ENCODE results near the gene TRMT1. TPM values are rescaled to one million over a fixed set of nuclear protein-coding genes. Genes with fewer than 3 reads are reported as not detected.

Gene TRMT1
- total and polyA plus RNA-seq, 2 of the 8 experiments (the other 6 are each of a cell fraction or from before 2014, with no cell fraction given) = 77.4 to 99.3 TPM

- Histone ChIP-seq H4K5ac (ENCODE audit: insufficient read length, low read depth, low read length) (no peak overlapping the region), H2BK120ac (replicated peaks; ENCODE audit: low read depth, low read length) (no peak overlapping the region), H2AK5ac (ENCODE audit: low read depth, low read length) (no peak overlapping the region), H3K4me1 (replicated peaks in 1 of 4; ENCODE audit: control insufficient read depth in 3 of 4, insufficient read depth in 4 of 4, low read length in 3 of 4) (peaks cover 0 to 22% (median 17%) of the 10 kb centered on the region in 4 experiments; a peak in 5 of 7 replicates), H4K20me1 (replicated peaks in 1 of 2; ENCODE audit: control insufficient read depth in 1 of 2, insufficient read depth in 2 of 2, low read length in 2 of 2) (peaks cover 2 to 11% of the 10 kb centered on the region in 2 experiments), H3K4me3 (ENCODE audit: extremely low read depth in 1 of 4, insufficient read depth in 2 of 4, low read depth in 3 of 4, low read length in 4 of 4) (peak overlapping the region; percentile 39 to 58 (median 46); a peak in 7 of 8 replicates), H4K91ac (replicated peaks; ENCODE audit: insufficient read length, low read length) (peak overlapping the region; percentile 41), H3K9me3 (ENCODE audit: insufficient read depth in 2 of 2, low read depth in 1 of 2, low read length in 1 of 2) (no peaks in the 10 kb centered on the region), H2BK5ac (ENCODE audit: low read depth, low read length) (no peak overlapping the region; the same call in 1 of the 2 replicates), H3K14ac (ENCODE audit: insufficient read length) (no peak overlapping the region), H3K79me1 (ENCODE audit: low read depth, low read length) (no peaks in the 10 kb centered on the region), H2BK20ac (ENCODE audit: low read length) (no peak overlapping the region), H3K23ac (ENCODE audit: insufficient read length) (no peak overlapping the region), H3K79me2 (ENCODE audit: control insufficient read depth in 1 of 2, insufficient read depth in 2 of 2, low read length in 2 of 2) (no peaks in the 10 kb centered on the region), H2BK15ac (ENCODE audit: low read length) (no peak overlapping the region), H3K18ac (ENCODE audit: extremely low read depth, low read length) (peak overlapping the region; percentile 68; the same call in 1 of the 2 replicates), H2AFZ (ENCODE audit: low read length) (no peak overlapping the region; the same call in 1 of the 2 replicates), H3K36me3 (ENCODE audit: control insufficient read depth in 2 of 4, insufficient read depth in 4 of 4, low read length in 3 of 4) (no peaks in the 10 kb centered on the region), H3K56ac (replicated peaks; ENCODE audit: insufficient read length, low read depth, low read length) (no peak overlapping the region), H3K9ac (replicated peaks in 1 of 4; ENCODE audit: extremely low read depth in 1 of 4, low read depth in 3 of 4, low read length in 3 of 4) (no peak overlapping the region), H3K4ac (replicated peaks; ENCODE audit: insufficient read length, low read depth, low read length) (no peak overlapping the region), H2BK12ac (ENCODE audit: low read depth, low read length) (no peak overlapping the region), H3K27ac (ENCODE audit: low read depth, low read length) (no peak overlapping the region), H3K27me3 (replicated peaks in 1 of 4; ENCODE audit: control insufficient read depth in 3 of 4, extremely low read depth in 1 of 4, insufficient read depth in 3 of 4, low read length in 3 of 4) (peaks cover 25 to 89% (median 64%) of the 10 kb centered on the region in 4 experiments), H4K8ac (ENCODE audit: extremely low read depth, insufficient read depth, low read length) (no peak overlapping the region), H3K4me2 (ENCODE audit: insufficient read depth in 1 of 2, low read depth in 2 of 2, low read length in 2 of 2) (peak overlapping the region; percentile 79 to 85), H3K23me2 (ENCODE audit: low read depth, low read length) (peaks cover 3% of the 10 kb centered on the region; the same call in 1 of the 2 replicates)
- ChIA-PET CTCF (ENCODE audit: partially characterized antibody) (interaction anchor here (0.8 to 48.8 kb wide), 17 partner anchors 9 to 953 kb away, joined by 3 to 1145 read pairs (median 28); partner anchors contain the start of gene DAND5), POLR2A (ENCODE audit: partially characterized antibody) (interaction anchor here (0.7 to 3.8 kb wide), 18 partner anchors 9 to 162 kb away, joined by 3 to 14 read pairs (median 4); partner anchors contain the start of genes FARSA, IER2, NACC1 and STX10)
- DNase-seq (ENCODE audit: low read depth in 1 of 2, low spot score in 2 of 2) (no peak), FAIRE-seq (no peak)
- WGBS, 2 experiments (ENCODE audit: extremely low coverage in 1 of 2, insufficient coverage in 1 of 2, insufficient read length in 1 of 2, insufficient replicate concordance in 2 of 2, low coverage in 1 of 2, low lambda C conversion rate in 2 of 2, missing lambda C conversion rate in 1 of 2) = 1% methylated on average over 16 of the region's 25 CpGs; no CpG with 5 or more reads in 1 of the 2 experiments
- TF ChIP-seq CREB1 (IDR thresholded peaks at IDR 0.05) (no peak), JUND (IDR thresholded peaks at IDR 0.05; ENCODE audit: low read length) (no peak), EGR1 (IDR thresholded peaks at IDR 0.05; ENCODE audit: borderline replicate concordance, low read depth, low read length) (no peak), TCF12 (IDR thresholded peaks at IDR 0.05; ENCODE audit: low read depth, low read length) (no peak), CEBPB (IDR thresholded peaks at IDR 0.05; ENCODE audit: low read depth, low read length) (no peak), SUZ12 (IDR thresholded peaks at IDR 0.05; ENCODE audit: low read length) (no peak), SP4 (IDR thresholded peaks at IDR 0.05; ENCODE audit: low read length) (no peak), MAX (IDR thresholded peaks at IDR 0.05) (peak; percentile 76), YY1 (IDR thresholded peaks at IDR 0.05; ENCODE audit: low read depth, low read length) (no peak), POU5F1 (IDR thresholded peaks at IDR 0.05; ENCODE audit: low read depth, low read length) (no peak), TAF1 (IDR thresholded peaks at IDR 0.05; ENCODE audit: low read depth, low read length) (0 out of 2 replicates have a peak, but pooled peaks have one; percentile 21), ASH2L (IDR thresholded peaks at IDR 0.05; ENCODE audit: low read length) (no peak), GTF2F1 (IDR thresholded peaks at IDR 0.05; ENCODE audit: borderline replicate concordance, low read depth, low read length) (no peak), SAP30 (IDR thresholded peaks at IDR 0.05; ENCODE audit: insufficient read depth, insufficient replicate concordance, low read length) (no peak), EP300 (IDR thresholded peaks at IDR 0.05; ENCODE audit: borderline replicate concordance in 1 of 2, low read depth in 2 of 2, low read length in 2 of 2) (no peak)
These were observed 21.2 kb downstream of the TRMT1 start for GRCh38 chr19:13095393-13095784.

All from H1 (cell line).